DND-41 (cell line): Measurements from ENCODE around the gene TBC1D1.

Experiments used
- ATAC-seq: fragments of 200-7000 bp; cut with Tn5 transposase; 3 replicates; pipeline ENCODE4 v1.9.1; 2021; ENCODE audit warnings: low read depth; ENCODE audit not compliant: insufficient read depth
- DNase-seq: peaks from one replicate; pipeline ENCODE4 v3.0.0-alpha.2; 2020
- H2AFZ ChIP-seq: 2 replicates; pipeline ENCODE4 v1.6.0; 2012; ENCODE audit warnings: low read depth, low read length
- H3K27ac ChIP-seq: 2 replicates; pipeline ENCODE4 v1.5.1; 2012; ENCODE audit warnings: low read length, inconsistent platforms
- H3K27me3 ChIP-seq: fragments of 200-600 bp; sonication (generic); 2 replicates; pipeline ENCODE4 v1.6.0; 2012; ENCODE audit warnings: low read length, mild to moderate bottlenecking, inconsistent platforms; ENCODE audit not compliant: insufficient read depth, poor library complexity
- H3K36me3 ChIP-seq: 2 replicates; pipeline ENCODE4 v1.5.1; 2012; ENCODE audit warnings: low read length, inconsistent platforms; ENCODE audit not compliant: insufficient read depth
- H3K4me1 ChIP-seq: 2 replicates; pipeline ENCODE4 v1.5.1; 2012; ENCODE audit warnings: mild to moderate bottlenecking, low read length; ENCODE audit not compliant: insufficient read depth
- H3K4me2 ChIP-seq: 2 replicates; pipeline ENCODE4 v1.6.0; 2012; ENCODE audit warnings: mild to moderate bottlenecking, moderate library complexity, low read length, inconsistent platforms; ENCODE audit not compliant: insufficient read depth
- H3K4me3 ChIP-seq, 2 experiments: fragments of 200-600 bp in 1 of 2; shearing (Covaris generic) in 1 of 2; 2 replicates each; pipeline ENCODE4 v1.5.1; 2012 to 2016; ENCODE audit warnings: inconsistent platforms in 2 of 2, low read length in 2 of 2, mild to moderate bottlenecking in 2 of 2, low read depth in 1 of 2, moderate library complexity in 1 of 2
- H3K79me2 ChIP-seq: 2 replicates; pipeline ENCODE4 v1.6.0; 2012; ENCODE audit warnings: low read length, inconsistent platforms; ENCODE audit not compliant: insufficient read depth
- H3K9ac ChIP-seq: 2 replicates; pipeline ENCODE4 v1.6.0; 2012; ENCODE audit warnings: low read depth, mild to moderate bottlenecking, inconsistent platforms, low read length, moderate library complexity
- H3K9me3 ChIP-seq: 2 replicates; pipeline ENCODE4 v1.5.1; 2012; ENCODE audit warnings: low read length, moderate library complexity, mild to moderate bottlenecking, inconsistent platforms; ENCODE audit not compliant: insufficient read depth, severe bottlenecking
- H4K20me1 ChIP-seq: 2 replicates; pipeline ENCODE4 v1.6.0; 2012; ENCODE audit warnings: low read length; ENCODE audit not compliant: insufficient read depth
- CTCF ChIP-seq: IDR thresholded peaks from 2 replicates; pipeline ENCODE4 v1.5.1; 2012; ENCODE audit warnings: borderline replicate concordance, low read length, moderate library complexity, mild to moderate bottlenecking; ENCODE audit not compliant: poor library complexity, severe bottlenecking; ENCODE audit errors: extremely low read depth
- EZH2 ChIP-seq: IDR thresholded peaks from 3 replicates; pipeline ENCODE4 v1.6.1; 2012; ENCODE audit warnings: borderline replicate concordance, low read depth, mild to moderate bottlenecking, moderate library complexity, low read length, inconsistent platforms; ENCODE audit not compliant: severe bottlenecking

TBC1D1 gene

GRCh38 chr4:38132843-38133662 is 242.2 kb downstream of the TBC1D1 start:
- TF ChIP-seq EZH2 = no peak
- TF ChIP-seq CTCF = no peak
- peaks cover 62% of the 10 kb centered on the region for H3K36me3 ChIP-seq
- ATAC-seq (no peak), DNase-seq (no peak)
- no peak overlapping the region for H3K4me2 ChIP-seq
- H3K79me2 ChIP-seq = no peaks in the 10 kb centered on the region
- H3K4me1 ChIP-seq = no peaks in the 10 kb centered on the region
- H3K27ac ChIP-seq = no peak overlapping the region
- H4K20me1 ChIP-seq = no peaks in the 10 kb centered on the region
- no peak overlapping the region for H3K4me3 ChIP-seq
- H2AFZ ChIP-seq = no peak overlapping the region
- no peaks in the 10 kb centered on the region for H3K9me3 ChIP-seq
- H3K27me3 ChIP-seq = no peaks in the 10 kb centered on the region
- no peak overlapping the region for H3K9ac ChIP-seq

GRCh38 chr4:38133711-38134480 is 243.0 kb downstream of the TBC1D1 start:
- H3K4me2 ChIP-seq = no peak overlapping the region
- H2AFZ ChIP-seq = no peak overlapping the region
- no peaks in the 10 kb centered on the region for H3K4me1 ChIP-seq
- H3K27me3 ChIP-seq = no peaks in the 10 kb centered on the region
- TF ChIP-seq EZH2 (no peak), CTCF (no peak)
- H3K79me2 ChIP-seq = no peaks in the 10 kb centered on the region
- DNase-seq (no peak), ATAC-seq (no peak)
- peaks cover 63% of the 10 kb centered on the region for H3K36me3 ChIP-seq
- no peak overlapping the region for H3K9ac ChIP-seq
- H3K4me3 ChIP-seq = no peak overlapping the region
- no peaks in the 10 kb centered on the region for H3K9me3 ChIP-seq
- H4K20me1 ChIP-seq = no peaks in the 10 kb centered on the region
- no peak overlapping the region for H3K27ac ChIP-seq

- Histone ChIP-seq H3K4me1 (no peaks in the 10 kb centered on the region), H3K9ac (no peak overlapping the region), H2AFZ (no peak overlapping the region), H3K36me3 (peaks cover 76% of the 10 kb centered on the region), H3K4me2 (no peak overlapping the region), H3K9me3 (no peaks in the 10 kb centered on the region), H4K20me1 (no peaks in the 10 kb centered on the region), H3K4me3 (no peak overlapping the region), H3K27me3 (no peaks in the 10 kb centered on the region), H3K79me2 (no peaks in the 10 kb centered on the region), H3K27ac (no peak overlapping the region)
- DNase-seq = no peak
- TF ChIP-seq CTCF (no peak), EZH2 (no peak)
- no peak for ATAC-seq
These were observed 244.3 kb downstream of the TBC1D1 start for GRCh38 chr4:38135201-38135600.
